ENCODE data around the gene SULF2. TPM values are rescaled to one million over a fixed set of nuclear protein-coding genes. Genes with fewer than 3 reads are reported as not detected.

The SULF2 gene
- total RNA-seq, 1 donor from 2014 or later, result 0.20 TPM

- Mint-ChIP-seq H3K4me3 (no peak overlapping the region), H3K9me3 (no peaks in the 10 kb centered on the region), H3K27ac (no peak overlapping the region), H3K4me1 (no peaks in the 10 kb centered on the region), H3K36me3 (ENCODE audit: low read depth) (no peaks in the 10 kb centered on the region), H3K27me3 (peaks cover 12% of the 10 kb centered on the region)
- ATAC-seq (ENCODE audit: low read depth) (no peak), DNase-seq (no peak)
- no peak for TF ChIP-seq CTCF (IDR thresholded peaks at IDR 0.05)
- intact Hi-C loops (cut with micrococcal nuclease), result no loop called here
- CTCF ChIA-PET, result no interaction called here
- POLR2A ChIA-PET, result no interaction called here
Observed at GRCh38 chr20:47801759-47802158, 16.5 kb upstream of the SULF2 start.

DNA sequence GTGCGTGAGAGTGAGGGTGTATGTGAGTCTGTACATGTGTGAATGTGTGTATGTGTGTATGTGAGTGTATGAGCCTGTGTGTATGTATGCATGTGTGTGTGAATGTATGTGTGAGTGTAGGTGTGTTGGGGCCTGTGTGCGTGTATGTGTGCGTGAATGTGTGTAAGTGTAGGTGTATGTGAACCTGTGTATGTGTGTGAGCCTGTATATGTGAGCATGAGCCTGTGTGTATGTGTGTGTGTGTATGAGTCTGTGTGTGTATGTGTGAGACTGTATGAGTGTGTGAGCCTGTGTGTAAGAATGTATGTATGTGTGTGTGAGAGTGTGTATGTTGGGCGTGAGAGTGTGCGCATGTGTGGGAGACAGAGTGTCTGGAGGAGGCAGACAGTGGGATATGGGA lies 15.8 kb upstream of the SULF2 start:
- Mint-ChIP-seq H3K4me3 (no peak overlapping the region), H3K9me3 (no peaks in the 10 kb centered on the region), H3K27ac (no peak overlapping the region), H3K36me3 (ENCODE audit: low read depth) (no peaks in the 10 kb centered on the region), H3K4me1 (no peaks in the 10 kb centered on the region), H3K27me3 (peaks cover 11% of the 10 kb centered on the region)
- POLR2A ChIA-PET, result no interaction called here
- no peak for DNase-seq
- no peak for ATAC-seq (ENCODE audit: low read depth)
- TF ChIP-seq CTCF (IDR thresholded peaks at IDR 0.05), result no peak
- CTCF ChIA-PET, result no interaction called here
- intact Hi-C loops (cut with micrococcal nuclease), result no loop called here

DNA sequence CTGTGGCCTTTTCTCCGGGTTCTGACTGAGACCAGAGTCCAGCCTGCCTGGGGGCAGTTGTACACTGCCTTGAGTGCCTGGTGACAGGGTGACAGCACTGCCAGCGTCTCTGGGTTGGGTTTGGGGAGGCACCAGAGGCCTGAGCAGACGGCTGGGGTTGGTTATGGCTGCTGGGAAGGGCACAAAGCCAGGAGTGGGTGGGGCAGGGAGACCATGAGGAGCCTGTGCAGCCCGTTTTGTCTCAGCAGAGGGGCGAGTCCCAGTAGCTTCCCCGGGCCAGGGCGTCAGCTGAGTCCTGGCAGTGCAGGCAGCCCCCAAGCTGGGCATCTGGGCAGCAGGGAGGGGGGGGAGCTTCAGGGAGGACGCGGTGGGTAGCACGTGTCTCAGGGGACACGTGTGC lies 15.3 kb upstream of the SULF2 start:
- no peak for DNase-seq
- Mint-ChIP-seq H3K36me3 (ENCODE audit: low read depth) (no peaks in the 10 kb centered on the region), H3K27me3 (peaks cover 11% of the 10 kb centered on the region), H3K27ac (no peak overlapping the region), H3K4me1 (no peaks in the 10 kb centered on the region), H3K9me3 (no peaks in the 10 kb centered on the region), H3K4me3 (no peak overlapping the region)
- no peak for TF ChIP-seq CTCF (IDR thresholded peaks at IDR 0.05)
- intact Hi-C loops (cut with micrococcal nuclease), result no loop called here
- ChIA-PET CTCF (interaction anchor here (0.7 kb wide), 1 partner anchor 137 kb away, joined by 3 read pairs; no protein-coding TSS in a partner anchor), POLR2A (no interaction called here)
- no peak for ATAC-seq (ENCODE audit: low read depth)

- no peak for TF ChIP-seq CTCF (IDR thresholded peaks at IDR 0.05)
- H3K27ac Mint-ChIP-seq, result no peak overlapping the region
- ChIA-PET POLR2A (no interaction called here), CTCF (no interaction called here)
- no peaks in the 10 kb centered on the region for H3K9me3 Mint-ChIP-seq
- no peaks in the 10 kb centered on the region for H3K4me1 Mint-ChIP-seq
- intact Hi-C loops (cut with micrococcal nuclease), result no loop called here
- peaks cover 5% of the 10 kb centered on the region for H3K27me3 Mint-ChIP-seq
- ATAC-seq (ENCODE audit: low read depth) (no peak), DNase-seq (no peak)
- H3K36me3 Mint-ChIP-seq (ENCODE audit: low read depth), result no peaks in the 10 kb centered on the region
- no peak overlapping the region for H3K4me3 Mint-ChIP-seq
Observed at GRCh38 chr20:47799116-47799715, 13.9 kb upstream of the SULF2 start.

DNA sequence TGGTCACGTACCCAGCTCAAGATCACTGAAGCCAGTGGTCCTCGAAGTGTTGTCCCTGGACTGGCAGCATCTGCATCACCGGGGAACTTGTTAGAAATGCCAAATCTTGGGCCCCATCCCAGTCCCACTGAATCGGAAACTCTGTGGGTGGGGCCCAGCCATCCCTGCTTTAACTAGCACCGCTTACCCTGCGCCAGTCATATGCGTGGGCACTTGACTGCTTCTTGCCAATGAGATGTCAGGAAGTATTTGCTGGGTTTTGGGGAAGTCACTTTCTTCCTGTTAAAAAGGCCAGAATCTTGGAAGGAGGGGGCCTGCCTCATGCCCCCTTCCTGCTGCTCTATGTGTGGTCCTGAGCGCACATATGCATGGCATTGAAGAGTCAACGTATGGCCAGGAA lies 11.7 kb upstream of the SULF2 start:
- H3K9me3 Mint-ChIP-seq, result no peaks in the 10 kb centered on the region
- CTCF ChIA-PET, result no interaction called here
- peaks cover 4% of the 10 kb centered on the region for H3K27me3 Mint-ChIP-seq
- no peak for TF ChIP-seq CTCF (IDR thresholded peaks at IDR 0.05)
- H3K36me3 Mint-ChIP-seq (ENCODE audit: low read depth), result no peaks in the 10 kb centered on the region
- H3K4me3 Mint-ChIP-seq, result no peak overlapping the region
- ATAC-seq (ENCODE audit: low read depth) (no peak), DNase-seq (no peak)
- intact Hi-C loops (cut with micrococcal nuclease), result no loop called here
- no peaks in the 10 kb centered on the region for H3K4me1 Mint-ChIP-seq
- POLR2A ChIA-PET, result no interaction called here
- H3K27ac Mint-ChIP-seq, result no peak overlapping the region
